DND-41 (cell line): ENCODE measurements around the gene CD4.

Experiments
- ATAC-seq: fragments of 200-7000 bp; cut with Tn5 transposase; 3 replicates; pipeline ENCODE4 v1.9.1; 2021; ENCODE audit warnings: low read depth; ENCODE audit not compliant: insufficient read depth
- DNase-seq: peaks from one replicate; pipeline ENCODE4 v3.0.0-alpha.2; 2020
- H2AFZ ChIP-seq: 2 replicates; pipeline ENCODE4 v1.6.0; 2012; ENCODE audit warnings: low read depth, low read length
- H3K27ac ChIP-seq: 2 replicates; pipeline ENCODE4 v1.5.1; 2012; ENCODE audit warnings: low read length, inconsistent platforms
- H3K27me3 ChIP-seq: fragments of 200-600 bp; sonication (generic); 2 replicates; pipeline ENCODE4 v1.6.0; 2012; ENCODE audit warnings: low read length, mild to moderate bottlenecking, inconsistent platforms; ENCODE audit not compliant: insufficient read depth, poor library complexity
- H3K36me3 ChIP-seq: 2 replicates; pipeline ENCODE4 v1.5.1; 2012; ENCODE audit warnings: low read length, inconsistent platforms; ENCODE audit not compliant: insufficient read depth
- H3K4me1 ChIP-seq: 2 replicates; pipeline ENCODE4 v1.5.1; 2012; ENCODE audit warnings: mild to moderate bottlenecking, low read length; ENCODE audit not compliant: insufficient read depth
- H3K4me2 ChIP-seq: 2 replicates; pipeline ENCODE4 v1.6.0; 2012; ENCODE audit warnings: mild to moderate bottlenecking, moderate library complexity, low read length, inconsistent platforms; ENCODE audit not compliant: insufficient read depth
- H3K4me3 ChIP-seq, 2 experiments: fragments of 200-600 bp in 1 of 2; shearing (Covaris generic) in 1 of 2; 2 replicates each; pipeline ENCODE4 v1.5.1; 2012 to 2016; ENCODE audit warnings: inconsistent platforms in 2 of 2, low read length in 2 of 2, mild to moderate bottlenecking in 2 of 2, low read depth in 1 of 2, moderate library complexity in 1 of 2
- H3K79me2 ChIP-seq: 2 replicates; pipeline ENCODE4 v1.6.0; 2012; ENCODE audit warnings: low read length, inconsistent platforms; ENCODE audit not compliant: insufficient read depth
- H3K9ac ChIP-seq: 2 replicates; pipeline ENCODE4 v1.6.0; 2012; ENCODE audit warnings: low read depth, mild to moderate bottlenecking, inconsistent platforms, low read length, moderate library complexity
- H3K9me3 ChIP-seq: 2 replicates; pipeline ENCODE4 v1.5.1; 2012; ENCODE audit warnings: low read length, moderate library complexity, mild to moderate bottlenecking, inconsistent platforms; ENCODE audit not compliant: insufficient read depth, severe bottlenecking
- H4K20me1 ChIP-seq: 2 replicates; pipeline ENCODE4 v1.6.0; 2012; ENCODE audit warnings: low read length; ENCODE audit not compliant: insufficient read depth
- CTCF ChIP-seq: IDR thresholded peaks from 2 replicates; pipeline ENCODE4 v1.5.1; 2012; ENCODE audit warnings: borderline replicate concordance, low read length, moderate library complexity, mild to moderate bottlenecking; ENCODE audit not compliant: poor library complexity, severe bottlenecking; ENCODE audit errors: extremely low read depth
- EZH2 ChIP-seq: IDR thresholded peaks from 3 replicates; pipeline ENCODE4 v1.6.1; 2012; ENCODE audit warnings: borderline replicate concordance, low read depth, mild to moderate bottlenecking, moderate library complexity, low read length, inconsistent platforms; ENCODE audit not compliant: severe bottlenecking

CD4 gene

GRCh38 chr12:6745741-6746525, 43.4 kb upstream of the CD4 start:
- DNase-seq, result no peak
- no peak overlapping the region for H3K4me3 ChIP-seq
- H2AFZ ChIP-seq, result no peak overlapping the region
- H3K79me2 ChIP-seq, result peaks cover 6% of the 10 kb centered on the region; the same call in 1 of the 2 replicates
- no peaks in the 10 kb centered on the region for H3K27me3 ChIP-seq
- no peak overlapping the region for H3K4me2 ChIP-seq
- peaks cover 51% of the 10 kb centered on the region for H3K36me3 ChIP-seq
- peaks cover 6% of the 10 kb centered on the region; the same call in 1 of the 2 replicates for H4K20me1 ChIP-seq
- H3K27ac ChIP-seq, result no peak overlapping the region
- TF ChIP-seq EZH2 (no peak), CTCF (no peak)
- peak; percentile 59 for ATAC-seq
- no peaks in the 10 kb centered on the region for H3K9me3 ChIP-seq
- 0 out of 2 replicates have a peak overlapping the region, but pooled peaks have one; percentile 15 for H3K9ac ChIP-seq
- 0 out of 2 replicates have a peak, but pooled peaks cover 2% of the 10 kb centered on the region for H3K4me1 ChIP-seq

- Histone ChIP-seq H3K27ac (no peak overlapping the region; the same call in 1 of the 2 replicates), H3K9ac (no peak overlapping the region), H3K4me3 (no peak overlapping the region), H3K79me2 (peaks cover 16% of the 10 kb centered on the region), H2AFZ (no peak overlapping the region), H3K4me1 (peaks cover 15% of the 10 kb centered on the region), H3K4me2 (no peak overlapping the region), H3K9me3 (no peaks in the 10 kb centered on the region), H3K36me3 (peaks cover 64% of the 10 kb centered on the region), H4K20me1 (peaks cover 13% of the 10 kb centered on the region), H3K27me3 (no peaks in the 10 kb centered on the region)
- TF ChIP-seq EZH2 (no peak), CTCF (no peak)
- ATAC-seq, result no peak
- DNase-seq, result no peak
Observed at GRCh38 chr12:6747216-6747615, 42.1 kb upstream of the CD4 start.

- Histone ChIP-seq H4K20me1 (peaks cover 13% of the 10 kb centered on the region), H3K9ac (no peak overlapping the region), H3K36me3 (peaks cover 64% of the 10 kb centered on the region), H3K4me1 (peaks cover 23% of the 10 kb centered on the region), H3K4me2 (no peak overlapping the region), H3K4me3 (no peak overlapping the region), H3K9me3 (no peaks in the 10 kb centered on the region), H3K79me2 (peaks cover 26% of the 10 kb centered on the region), H3K27me3 (no peaks in the 10 kb centered on the region), H3K27ac (no peak overlapping the region), H2AFZ (no peak overlapping the region)
- DNase-seq (no peak), ATAC-seq (no peak)
- TF ChIP-seq EZH2, result no peak
- TF ChIP-seq CTCF, result no peak
Observed at GRCh38 chr12:6748761-6749160, 40.6 kb upstream of the CD4 start.
